ENCODE measurements around the gene ETV7.
"Not testable (repeated sequence)": the region's sequence is repeated elsewhere in the genome, so short reads cannot be mapped to it uniquely, and the experiment has no call there.

ETV7 gene

DNA sequence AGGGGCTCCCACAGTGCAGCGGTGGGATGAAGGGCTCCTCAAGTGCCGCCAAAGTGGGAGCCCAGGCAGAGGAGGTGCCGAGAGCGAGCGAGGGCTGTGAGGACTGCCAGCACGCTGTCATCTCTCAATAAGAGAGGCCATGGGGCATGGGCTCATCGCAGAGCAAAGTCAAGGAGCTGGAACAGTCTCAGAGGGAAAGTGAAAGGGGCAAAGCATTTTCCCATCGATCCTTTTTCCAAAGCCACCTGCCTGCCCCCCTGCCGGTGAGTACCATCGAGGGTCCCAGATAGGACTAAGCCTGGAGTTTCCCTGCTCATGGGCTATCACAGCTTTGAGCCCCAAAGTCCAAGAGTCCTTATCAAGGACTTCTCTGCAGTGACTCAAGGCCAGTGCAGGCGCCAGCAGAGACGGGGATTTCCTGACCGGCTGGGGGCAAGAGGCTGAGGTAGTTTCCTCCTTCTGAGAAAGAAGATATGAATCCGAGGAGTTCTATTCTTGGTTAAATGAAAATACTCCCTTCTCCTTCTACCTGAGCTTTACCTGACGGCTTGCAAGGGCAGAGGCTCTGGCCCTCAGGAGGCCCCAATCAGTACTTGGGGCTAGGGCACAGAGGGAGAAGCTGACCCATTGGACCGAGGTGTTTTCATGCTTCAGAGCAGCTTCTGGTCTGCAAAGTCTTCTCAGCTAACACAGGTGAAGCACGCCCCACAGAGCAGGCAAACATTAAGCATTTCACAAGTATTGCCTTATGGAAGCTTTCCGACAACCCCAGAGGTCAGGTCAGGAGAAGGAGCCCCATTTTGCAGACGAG is 22.6 kb downstream of the ETV7 start:
- Histone ChIP-seq H3K4me2 (ENCODE audit: low read depth, low read length, poor library complexity, severe bottlenecking) (no peak overlapping the region), H3K9ac (ENCODE audit: low read length) (no peak overlapping the region), H2AFZ (ENCODE audit: low read depth, low read length, severe bottlenecking) (no peak overlapping the region)

DNA sequence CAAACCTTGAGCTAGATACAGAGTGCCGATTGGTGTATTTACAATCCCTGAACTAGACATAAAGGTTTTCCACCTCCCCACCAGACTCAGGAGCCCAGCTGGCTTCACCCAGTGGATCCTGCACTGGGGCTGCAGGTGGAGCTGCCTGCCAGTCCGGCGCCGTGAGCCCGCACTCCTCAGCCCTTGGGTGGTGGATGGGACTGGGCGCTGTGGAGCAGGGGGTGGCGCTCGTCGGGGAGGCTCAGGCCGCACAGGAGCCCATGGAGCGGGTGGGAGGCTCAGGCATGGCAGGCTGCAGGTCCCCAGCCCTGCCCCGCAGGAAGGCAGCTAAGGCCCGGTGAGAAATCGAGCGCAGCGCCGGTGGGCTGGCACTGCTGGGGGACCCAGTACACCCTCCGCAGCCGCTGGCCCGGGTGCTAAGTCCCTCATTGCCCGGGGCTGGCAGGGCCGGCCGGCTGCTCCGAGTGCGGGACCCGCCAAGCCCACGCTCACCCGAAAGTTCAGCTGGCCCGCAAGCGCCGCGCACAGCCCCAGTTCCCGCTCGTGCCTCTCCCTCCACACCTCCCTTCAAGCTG is 23.3 kb downstream of the ETV7 start:
- not testable (repeated sequence) for H4K20me1 ChIP-seq (ENCODE audit: low read depth, low read length); H2AFZ ChIP-seq (ENCODE audit: low read depth, low read length, severe bottlenecking); H3K4me3 ChIP-seq (ENCODE audit: insufficient read depth, low read length, poor library complexity, severe bottlenecking); H3K79me2 ChIP-seq (ENCODE audit: insufficient read depth, low read length); H3K9ac ChIP-seq (ENCODE audit: low read length); H3K4me2 ChIP-seq (ENCODE audit: low read depth, low read length, poor library complexity, severe bottlenecking); H3K27ac ChIP-seq (ENCODE audit: low read depth, low read length); H3K9me2 ChIP-seq (replicated peaks; ENCODE audit: insufficient read depth, low read length); H3K27me3 ChIP-seq (ENCODE audit: low read length); H3K36me3 ChIP-seq (ENCODE audit: low read length); H3K9me3 ChIP-seq (ENCODE audit: insufficient read depth, low read length); H3F3A ChIP-seq (ENCODE audit: insufficient read depth)

More for the DNA sequence above, 22.6 kb downstream of the ETV7 start:
- TF ChIP-seq, protein P1, sequence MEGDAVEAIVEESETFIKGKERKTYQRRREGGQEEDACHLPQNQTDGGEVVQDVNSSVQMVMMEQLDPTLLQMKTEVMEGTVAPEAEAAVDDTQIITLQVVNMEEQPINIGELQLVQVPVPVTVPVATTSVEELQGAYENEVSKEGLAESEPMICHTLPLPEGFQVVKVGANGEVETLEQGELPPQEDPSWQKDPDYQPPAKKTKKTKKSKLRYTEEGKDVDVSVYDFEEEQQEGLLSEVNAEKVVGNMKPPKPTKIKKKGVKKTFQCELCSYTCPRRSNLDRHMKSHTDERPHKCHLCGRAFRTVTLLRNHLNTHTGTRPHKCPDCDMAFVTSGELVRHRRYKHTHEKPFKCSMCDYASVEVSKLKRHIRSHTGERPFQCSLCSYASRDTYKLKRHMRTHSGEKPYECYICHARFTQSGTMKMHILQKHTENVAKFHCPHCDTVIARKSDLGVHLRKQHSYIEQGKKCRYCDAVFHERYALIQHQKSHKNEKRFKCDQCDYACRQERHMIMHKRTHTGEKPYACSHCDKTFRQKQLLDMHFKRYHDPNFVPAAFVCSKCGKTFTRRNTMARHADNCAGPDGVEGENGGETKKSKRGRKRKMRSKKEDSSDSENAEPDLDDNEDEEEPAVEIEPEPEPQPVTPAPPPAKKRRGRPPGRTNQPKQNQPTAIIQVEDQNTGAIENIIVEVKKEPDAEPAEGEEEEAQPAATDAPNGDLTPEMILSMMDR (IDR thresholded peaks at IDR 0.05; ENCODE audit: insufficient read depth, low read length, poor library complexity, severe bottlenecking), result no peak
- TF ChIP-seq EZH2phosphoT487 (conservative IDR thresholded peaks at IDR 0.05; ENCODE audit: low read length), result no peak
- Histone ChIP-seq H3K9me3 (ENCODE audit: insufficient read depth, low read length) (no peaks in the 10 kb centered on the region), H3K79me2 (ENCODE audit: insufficient read depth, low read length) (no peaks in the 10 kb centered on the region), H3K36me3 (ENCODE audit: low read length) (no peaks in the 10 kb centered on the region), H4K20me1 (ENCODE audit: low read depth, low read length) (no peaks in the 10 kb centered on the region), H3K27ac (ENCODE audit: low read depth, low read length) (no peak overlapping the region), H3K27me3 (ENCODE audit: low read length) (no peaks in the 10 kb centered on the region), H3F3A (ENCODE audit: insufficient read depth) (no peaks in the 10 kb centered on the region), H3K9me2 (replicated peaks; ENCODE audit: insufficient read depth, low read length) (no peaks in the 10 kb centered on the region), H3K4me3 (ENCODE audit: insufficient read depth, low read length, poor library complexity, severe bottlenecking) (no peak overlapping the region)

- H2AFZ ChIP-seq (ENCODE audit: low read depth, low read length, severe bottlenecking); H3K4me2 ChIP-seq (ENCODE audit: low read depth, low read length, poor library complexity, severe bottlenecking); H3K27me3 ChIP-seq (ENCODE audit: low read length); H3K27ac ChIP-seq (ENCODE audit: low read depth, low read length); H3F3A ChIP-seq (ENCODE audit: insufficient read depth); H3K4me3 ChIP-seq (ENCODE audit: insufficient read depth, low read length, poor library complexity, severe bottlenecking); H3K9ac ChIP-seq (ENCODE audit: low read length); H3K36me3 ChIP-seq (ENCODE audit: low read length); H3K9me2 ChIP-seq (replicated peaks; ENCODE audit: insufficient read depth, low read length); H4K20me1 ChIP-seq (ENCODE audit: low read depth, low read length); H3K79me2 ChIP-seq (ENCODE audit: insufficient read depth, low read length); H3K9me3 ChIP-seq (ENCODE audit: insufficient read depth, low read length): not testable (repeated sequence)
These were observed 24.1 kb downstream of the ETV7 start for GRCh38 chr6:36363371-36363752.

GRCh38 chr6:36362551-36363370 is 24.7 kb downstream of the ETV7 start:
- H3K36me3 ChIP-seq (ENCODE audit: low read length), result no peaks in the 10 kb centered on the region
- no peak overlapping the region for H2AFZ ChIP-seq (ENCODE audit: low read depth, low read length, severe bottlenecking)
- H3K4me2 ChIP-seq (ENCODE audit: low read depth, low read length, poor library complexity, severe bottlenecking), result no peak overlapping the region
- no peaks in the 10 kb centered on the region for H3K27me3 ChIP-seq (ENCODE audit: low read length)
- H3K4me3 ChIP-seq (ENCODE audit: insufficient read depth, low read length, poor library complexity, severe bottlenecking), result no peak overlapping the region
- no peaks in the 10 kb centered on the region for H3K9me3 ChIP-seq (ENCODE audit: insufficient read depth, low read length)
- no peaks in the 10 kb centered on the region for H4K20me1 ChIP-seq (ENCODE audit: low read depth, low read length)
- no peak overlapping the region for H3K27ac ChIP-seq (ENCODE audit: low read depth, low read length)
- TF ChIP-seq, protein P1 (IDR thresholded peaks at IDR 0.05; ENCODE audit: insufficient read depth, low read length, poor library complexity, severe bottlenecking), result no peak
- TF ChIP-seq EZH2phosphoT487 (conservative IDR thresholded peaks at IDR 0.05; ENCODE audit: low read length), result no peak
- H3F3A ChIP-seq (ENCODE audit: insufficient read depth), result no peaks in the 10 kb centered on the region
- H3K79me2 ChIP-seq (ENCODE audit: insufficient read depth, low read length), result no peaks in the 10 kb centered on the region
- no peak overlapping the region for H3K9ac ChIP-seq (ENCODE audit: low read length)
- no peaks in the 10 kb centered on the region for H3K9me2 ChIP-seq (replicated peaks; ENCODE audit: insufficient read depth, low read length)

Data from SU-DHL-6 (cell line).